NCI-H345 treated with DMSO at 0.1 percent for 48 hours (cell line): ENCODE data around the gene ACACB.

ENCODE experiments used
- DNase-seq: peaks from one replicate; lab custom pipeline; 2025; ENCODE audit not compliant: unreplicated experiment; lab: John Stamatoyannopoulos, UW

Gene ACACB

GRCh38 chr12:109209082-109209481 lies 92.7 kb downstream of the ACACB start:
- no peak for DNase-seq

DNA sequence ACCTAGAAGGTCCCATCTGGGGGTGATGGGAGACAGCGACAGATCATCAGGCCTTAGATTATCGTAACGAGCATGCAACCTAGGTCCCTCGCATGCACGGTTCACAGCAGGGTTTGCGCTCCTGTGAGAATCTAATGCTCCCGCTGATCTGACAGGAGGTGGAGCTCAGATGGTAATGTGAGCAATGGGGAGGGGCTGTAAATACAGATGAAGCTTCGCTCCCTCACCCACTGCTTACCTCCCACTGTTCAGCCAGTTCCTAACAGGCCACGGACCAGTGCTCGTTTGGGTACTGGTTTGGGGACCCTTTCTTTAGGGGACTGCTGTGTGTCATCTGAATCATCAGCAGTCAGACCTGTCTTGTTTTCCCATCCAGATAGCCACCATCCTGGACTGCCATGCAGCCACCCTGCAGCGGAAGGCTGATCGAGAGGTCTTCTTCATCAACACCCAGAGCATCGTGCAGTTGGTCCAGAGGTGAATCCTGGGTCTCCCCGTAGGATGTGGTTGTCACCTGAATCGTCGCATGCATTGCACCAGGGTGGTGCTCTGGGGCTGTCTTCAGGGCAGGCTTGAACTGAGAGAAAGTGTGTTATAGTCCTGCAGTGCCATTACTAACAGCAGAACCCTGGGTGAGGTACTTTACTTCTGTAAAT lies 96.2 kb downstream of the ACACB start:
- no peak for DNase-seq

- no peak for DNase-seq
Measured at GRCh38 chr12:109214131-109214530, 97.7 kb downstream of the ACACB start.

DNA sequence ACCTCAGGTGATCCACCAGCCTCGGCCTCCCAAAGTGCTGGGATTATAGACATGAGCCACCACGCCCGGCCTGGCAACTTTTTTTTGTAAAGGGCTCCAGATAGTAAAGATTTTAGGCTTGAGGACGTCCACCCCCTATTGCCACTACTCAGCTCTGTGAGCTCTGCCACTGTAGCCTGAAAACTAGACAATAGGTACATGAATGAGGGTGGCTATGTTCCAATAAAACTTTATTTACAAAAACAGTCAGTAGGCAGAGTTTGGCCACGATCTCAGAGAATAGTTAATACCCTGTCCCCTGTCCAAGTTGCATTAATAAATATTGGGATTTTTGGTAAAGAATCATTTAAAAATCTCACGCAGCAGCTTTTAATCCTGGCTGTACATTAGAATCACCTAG lies 102.6 kb downstream of the ACACB start:
- no peak for DNase-seq

DNA sequence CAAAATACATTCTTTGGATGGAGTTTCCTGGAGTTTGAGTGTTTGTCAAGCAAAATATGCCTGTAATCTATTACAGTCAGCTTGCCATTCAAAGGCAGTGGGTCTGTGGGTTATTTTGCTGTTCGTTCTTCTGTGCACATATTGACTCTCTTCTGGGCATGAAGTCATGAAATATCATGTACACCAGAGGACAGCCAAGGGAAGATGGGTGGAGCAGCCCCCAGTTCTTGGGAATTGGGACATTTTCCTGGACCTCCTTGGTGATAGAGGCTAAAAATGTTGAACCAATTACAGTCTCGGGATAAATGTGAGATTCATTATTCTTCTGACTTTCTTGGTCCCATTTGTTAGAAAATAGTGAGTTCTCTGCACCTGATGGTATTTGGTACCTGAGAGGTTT lies 103.6 kb downstream of the ACACB start:
- DNase-seq = no peak

GRCh38 chr12:109221277-109221931 lies 105.0 kb downstream of the ACACB start:
- no peak for DNase-seq

DNA sequence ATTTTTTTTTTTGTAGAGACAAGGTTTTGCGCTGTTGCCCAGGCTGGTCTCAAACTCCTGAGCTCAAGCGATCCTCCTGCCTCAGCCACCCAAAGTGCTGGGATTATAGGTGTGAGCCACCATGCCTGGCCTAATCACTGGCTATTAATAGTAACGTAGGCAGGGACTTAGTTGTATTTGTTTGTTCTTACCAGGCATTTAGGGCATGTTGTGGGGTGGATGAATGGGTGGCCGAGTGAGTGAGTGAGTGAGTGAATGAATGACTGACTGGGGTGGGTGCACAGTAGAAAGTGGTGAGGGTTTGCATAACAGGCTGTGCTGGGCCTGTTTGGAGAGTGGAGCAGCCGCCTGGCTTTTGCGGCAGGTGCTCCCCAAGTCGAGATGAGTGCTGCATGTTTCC lies 105.7 kb downstream of the ACACB start:
- DNase-seq = no peak

GRCh38 chr12:109222496-109222895 lies 106.1 kb downstream of the ACACB start:
- DNase-seq = no peak

GRCh38 chr12:109223211-109223610 lies 106.8 kb downstream of the ACACB start:
- DNase-seq = no peak

DNA sequence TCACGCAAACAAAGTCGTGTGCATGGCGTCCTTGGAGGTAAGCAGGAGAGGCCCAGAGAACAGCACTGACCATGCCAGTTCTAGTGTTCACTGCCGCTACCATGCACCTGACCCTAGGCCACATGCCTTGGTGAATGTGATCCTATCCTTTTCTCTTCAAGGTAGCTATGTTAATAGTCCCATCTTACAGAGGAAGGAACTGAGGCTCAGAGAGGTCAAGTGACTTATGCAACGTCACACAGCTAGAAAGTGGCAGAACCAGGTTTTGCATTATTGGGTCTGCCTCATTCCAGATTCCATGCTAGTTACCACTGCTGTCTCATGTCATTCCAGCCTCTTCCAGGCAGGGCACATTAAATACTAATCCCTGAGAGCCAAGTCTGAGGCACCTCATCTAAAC lies 107.5 kb downstream of the ACACB start:
- DNase-seq = no peak

- no peak for DNase-seq
Measured at GRCh38 chr12:109228664-109229063, 112.3 kb downstream of the ACACB start.

DNA sequence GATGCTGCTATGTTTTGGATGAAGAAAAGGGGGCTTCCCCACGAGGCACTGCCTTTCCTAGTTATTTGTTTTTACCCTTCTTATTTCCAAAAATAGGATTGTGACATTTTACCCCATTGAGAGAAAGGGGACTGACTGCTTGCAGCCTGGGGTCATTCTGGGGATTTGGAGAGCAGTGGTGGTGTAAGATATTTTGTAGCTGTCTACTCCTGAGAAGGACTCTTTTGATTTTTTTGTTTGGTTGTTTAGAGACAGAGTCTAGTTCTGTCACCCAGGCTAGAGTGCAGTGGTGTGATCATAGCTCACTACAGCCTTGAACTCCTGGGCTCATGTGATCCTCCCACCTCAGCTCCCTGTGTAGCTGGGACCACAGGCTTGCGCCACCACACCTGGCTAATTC lies 113.8 kb downstream of the ACACB start:
- DNase-seq = no peak

DNA sequence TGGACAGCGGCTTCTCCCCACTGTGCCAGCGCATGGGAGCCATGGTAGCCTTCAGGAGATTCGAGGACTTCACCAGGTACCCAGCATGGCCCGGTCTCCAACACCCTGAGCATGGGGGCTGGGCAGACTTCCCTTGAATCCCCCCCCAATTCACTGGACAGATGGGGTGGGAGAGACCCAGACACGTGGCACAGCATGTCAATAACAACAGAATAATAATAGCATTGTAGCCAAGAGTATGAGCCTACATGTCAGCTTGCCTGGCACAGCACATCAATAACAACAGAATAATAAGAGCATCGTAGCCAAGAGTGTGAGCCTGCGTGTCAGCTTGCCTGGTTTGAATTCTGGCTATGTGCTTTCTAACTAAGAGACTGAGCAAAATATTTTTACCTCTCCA lies 116.3 kb downstream of the ACACB start:
- DNase-seq = no peak

- no peak for DNase-seq
Measured at GRCh38 chr12:109234012-109234411, 117.6 kb downstream of the ACACB start.

DNA sequence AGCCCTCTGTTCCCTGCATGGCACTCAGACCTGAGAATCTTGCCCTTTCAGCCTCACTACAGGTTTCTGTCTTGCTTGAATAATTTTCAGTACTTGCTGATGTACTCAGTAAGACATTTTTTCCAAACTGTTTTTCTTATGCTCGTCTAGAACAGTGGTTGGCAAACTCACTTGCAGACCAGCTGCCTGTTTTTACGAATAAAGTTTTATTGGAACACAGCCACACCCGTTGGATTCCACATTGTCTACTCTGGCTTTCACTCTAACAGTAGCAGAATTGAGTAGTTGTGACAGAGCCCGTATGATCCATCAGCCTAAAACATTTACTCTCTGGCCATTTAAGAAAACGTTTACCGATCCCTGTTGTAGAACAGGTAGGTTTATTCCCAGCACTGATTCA lies 119.9 kb downstream of the ACACB start:
- DNase-seq = no peak

DNA sequence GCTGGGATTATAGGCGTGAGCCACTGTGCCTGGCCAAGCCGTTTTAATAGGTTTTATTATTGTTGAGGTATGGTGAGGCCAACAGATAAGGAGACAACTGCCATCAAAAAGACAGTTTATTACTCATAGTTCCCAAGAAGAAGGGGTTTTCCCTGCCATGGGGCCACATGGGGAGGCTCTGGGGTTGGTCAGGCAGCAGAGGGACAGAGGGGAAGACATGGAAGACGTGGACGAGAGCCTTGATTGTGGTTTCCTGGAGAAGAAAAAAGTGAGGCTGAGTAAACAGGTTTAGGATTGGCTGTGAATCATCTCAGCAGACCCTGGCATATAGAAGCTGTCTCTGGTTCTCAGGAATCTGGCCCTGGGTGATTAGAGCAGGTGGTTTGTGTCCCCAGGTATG lies 122.8 kb downstream of the ACACB start:
- DNase-seq = no peak

GRCh38 chr12:109239691-109240090 lies 123.3 kb downstream of the ACACB start:
- no peak for DNase-seq

DNA sequence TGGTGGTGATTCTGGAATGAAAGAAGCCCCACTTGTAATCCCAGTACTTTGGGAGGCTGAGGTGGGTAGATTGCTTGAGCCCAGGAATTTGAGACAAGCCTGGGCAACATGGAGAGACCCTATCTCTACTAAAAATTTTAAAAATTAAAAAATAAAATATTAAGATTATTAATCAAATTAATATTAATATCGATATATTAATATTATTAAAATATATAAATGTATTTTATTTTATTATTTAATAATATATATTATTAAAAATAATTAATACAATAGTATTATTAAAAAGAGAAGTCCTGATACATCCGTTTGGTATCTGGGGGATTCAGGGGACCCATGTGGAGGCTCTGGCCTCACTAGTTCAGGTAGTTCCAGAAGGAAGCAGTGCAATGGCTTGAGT lies 124.0 kb downstream of the ACACB start:
- no peak for DNase-seq

DNA sequence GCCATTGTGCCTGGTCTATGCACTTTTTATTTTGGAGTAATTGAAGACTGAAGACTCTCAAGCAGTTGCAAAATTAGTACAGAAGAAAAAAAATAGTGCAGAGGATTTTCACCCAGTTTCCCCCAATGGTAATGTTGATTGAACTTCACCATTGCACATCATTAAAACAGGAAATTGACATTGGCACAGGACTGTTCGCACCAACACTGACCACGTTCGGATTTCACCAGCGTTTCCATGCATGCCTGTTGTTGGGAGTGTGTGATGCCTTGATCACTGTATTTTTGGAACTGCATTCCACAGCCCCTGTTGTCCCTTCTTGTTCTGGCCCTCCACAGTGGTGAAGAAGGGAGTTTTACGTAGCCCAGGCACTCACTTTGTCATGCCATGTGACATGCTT lies 125.5 kb downstream of the ACACB start:
- no peak for DNase-seq

- DNase-seq = no peak
Measured at GRCh38 chr12:109244073-109244472, 127.7 kb downstream of the ACACB start.

GRCh38 chr12:109246221-109246620 lies 129.8 kb downstream of the ACACB start:
- DNase-seq = no peak

GRCh38 chr12:109247831-109248654 lies 131.7 kb downstream of the ACACB start:
- DNase-seq = no peak
